ENCODE measurements around the gene MPC1. TPM values are rescaled to one million over a fixed set of nuclear protein-coding genes. Genes with fewer than 3 reads are reported as not detected.
"Not testable (repeated sequence)": the region's sequence is repeated elsewhere in the genome, so short reads cannot be mapped to it uniquely, and the experiment has no call there.

The MPC1 gene
- total RNA-seq, 2 donors from 2014 or later = 50.9 to 66.3 TPM

DNA sequence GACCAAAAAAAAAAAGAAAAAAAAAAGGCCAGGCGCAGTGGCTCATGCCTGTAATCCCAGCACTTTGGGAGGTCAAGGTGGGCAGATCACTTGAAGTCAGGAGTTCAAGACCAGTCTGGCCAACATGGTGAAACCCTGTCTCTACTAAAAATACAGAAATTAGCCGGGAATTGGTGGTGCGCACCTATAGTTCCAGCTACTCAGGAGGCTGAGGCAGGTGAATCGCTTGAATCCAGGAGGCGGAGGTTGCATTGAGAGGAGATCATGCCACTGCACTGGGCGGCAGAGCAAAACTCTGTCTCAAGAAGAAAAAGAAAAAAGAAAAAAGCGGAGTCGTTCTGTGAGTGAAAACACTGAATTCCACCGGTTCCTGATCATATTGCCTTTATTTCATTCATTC is 4.4 kb upstream of the MPC1 start:
- intact Hi-C loops (cut with DNase I) = loop anchor here in 1 of 2 donors (2.0 kb wide), 1 partner anchor 570 kb away; the partner anchor contains the start of gene RNASET2
- DNase-seq (ENCODE audit: low spot score) = not testable (repeated sequence)

DNA sequence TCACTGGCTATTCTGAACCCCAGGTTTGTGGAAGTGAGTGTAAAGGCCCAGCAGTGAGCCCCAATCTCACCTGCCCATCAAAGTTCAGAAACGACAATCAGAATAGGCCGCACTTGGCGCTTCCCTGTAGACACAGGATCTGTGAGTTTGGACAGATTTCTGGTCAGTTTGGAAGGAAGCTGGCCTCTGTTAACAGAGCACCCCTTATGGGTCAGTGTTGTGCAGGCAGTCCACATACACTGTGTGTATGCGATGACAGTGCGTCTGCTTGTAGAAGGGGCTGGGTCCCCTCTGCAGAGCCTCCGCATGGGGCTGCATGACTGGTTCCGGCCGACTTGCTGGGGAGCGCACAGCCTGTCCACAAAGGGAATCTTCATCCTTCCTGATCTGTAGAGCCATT is 3.4 kb upstream of the MPC1 start:
- intact Hi-C loops (cut with DNase I) = loop anchor here in 1 of 2 donors (2.0 kb wide), 1 partner anchor 571 kb away; the partner anchor contains the start of gene RNASET2

DNA sequence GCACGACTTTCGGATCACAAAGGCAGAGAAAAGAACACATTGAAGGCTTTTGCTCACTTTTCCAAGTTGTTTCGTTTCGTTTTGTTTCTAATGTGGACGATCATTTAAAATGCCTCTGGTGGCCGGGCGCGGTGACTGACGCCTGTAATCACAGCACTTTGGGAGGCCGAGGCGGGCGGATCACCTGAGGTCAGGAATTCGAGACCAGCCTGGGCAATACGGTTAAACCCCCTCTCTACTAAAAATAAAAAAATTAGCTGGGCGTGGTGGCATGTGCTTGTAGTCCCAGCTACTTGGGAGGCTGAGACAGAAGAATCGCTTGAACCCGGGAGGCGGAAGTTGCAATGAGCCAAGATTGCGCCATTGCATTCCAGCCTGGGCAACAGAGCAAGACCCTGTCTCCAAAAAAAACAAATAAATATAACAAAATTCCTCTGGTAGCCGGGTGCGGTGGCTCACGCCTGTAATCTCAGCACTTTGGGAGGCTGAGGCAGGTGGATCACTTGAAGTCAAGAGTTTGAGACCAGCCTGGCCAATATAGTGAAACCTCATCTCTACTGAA is 1.1 kb upstream of the MPC1 start:
- intact Hi-C loops (cut with DNase I) = not testable (repeated sequence)

More for the DNA sequence above, 3.4 kb upstream of the MPC1 start:
- DNase-seq (ENCODE audit: low spot score) = no peak

DNA sequence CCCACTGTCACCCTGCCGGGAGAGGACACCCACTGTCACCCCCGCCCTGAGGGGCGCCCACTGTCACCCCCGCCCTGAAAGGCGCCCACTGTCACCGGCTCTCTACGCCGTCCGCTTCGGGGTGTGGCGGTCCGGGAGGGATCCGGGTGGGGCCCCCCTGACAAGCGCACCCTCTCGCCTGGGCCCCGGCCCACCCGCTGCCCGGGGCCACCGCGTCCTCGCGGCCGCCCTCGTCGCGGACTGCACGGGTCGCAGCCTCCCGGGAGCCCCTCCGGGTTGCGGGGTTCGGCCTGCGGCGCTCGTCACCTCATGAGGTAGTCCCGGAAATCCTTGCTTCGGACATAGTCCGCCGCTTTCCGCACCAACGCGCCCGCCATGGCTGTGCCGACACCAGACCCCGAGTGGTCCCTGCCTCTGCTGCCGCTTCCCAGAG is 224 bp downstream of the MPC1 start:
- intact Hi-C loops (cut with DNase I) = no loop called here
- no peak for DNase-seq (ENCODE audit: low spot score)

More for the DNA sequence above, 1.1 kb upstream of the MPC1 start:
- not testable (repeated sequence) for DNase-seq (ENCODE audit: low spot score)

DNA sequence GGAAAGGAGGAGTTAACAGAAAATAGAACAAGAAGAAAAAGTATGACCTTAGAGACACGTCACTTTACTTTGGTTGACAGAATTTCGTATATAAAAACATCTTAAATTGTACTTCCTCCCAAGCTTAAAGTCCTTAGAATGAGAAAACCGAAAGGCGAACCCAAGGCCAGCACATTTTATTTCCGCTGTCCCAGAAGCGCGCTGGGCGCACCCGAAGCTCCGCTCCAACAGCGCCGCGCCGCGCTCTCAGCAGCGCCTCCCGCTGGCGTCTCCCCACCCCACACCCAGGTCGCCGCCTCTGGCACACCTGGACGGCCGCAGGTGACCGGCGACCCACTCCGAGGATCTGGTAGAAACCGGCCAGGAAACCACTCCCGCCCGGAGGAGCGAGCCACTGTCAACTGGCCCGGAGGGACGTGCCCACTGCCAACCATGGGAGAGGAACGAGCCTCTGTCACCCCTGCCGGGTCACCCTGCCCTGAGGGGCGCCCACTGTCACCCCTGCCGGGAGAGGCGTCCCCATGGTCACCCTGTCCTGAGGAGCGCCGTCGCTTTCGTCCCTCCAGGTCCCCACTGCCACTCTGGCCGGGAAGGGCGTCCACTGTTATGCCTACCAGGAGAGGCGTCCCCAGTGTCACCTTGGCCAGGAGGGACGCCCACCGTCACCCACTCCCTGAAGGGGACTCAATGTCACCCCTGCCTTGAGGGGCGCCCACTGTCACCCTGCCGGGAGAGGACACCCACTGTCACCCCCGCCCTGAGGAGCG is 824 bp downstream of the MPC1 start:
- intact Hi-C loops (cut with DNase I) = no loop called here
- peak; percentile 91 for DNase-seq (ENCODE audit: low spot score)

DNA sequence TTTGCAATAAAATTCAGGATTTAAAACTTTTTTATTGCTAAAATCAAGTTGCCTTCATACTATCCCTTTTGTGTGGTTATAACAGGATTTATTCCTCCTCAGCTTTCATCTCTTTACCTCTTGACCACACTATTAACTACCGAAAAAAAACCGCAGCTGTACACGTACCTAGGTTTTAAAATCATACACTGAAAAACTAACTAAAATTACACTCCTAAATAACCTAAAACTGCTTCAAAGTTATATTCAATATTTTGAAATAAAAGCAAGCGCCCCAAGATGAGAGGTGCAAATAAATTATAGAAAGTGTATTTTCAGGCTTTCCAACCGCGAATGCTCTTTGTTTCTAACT is 1.4 kb downstream of the MPC1 start:
- no peak for DNase-seq (ENCODE audit: low spot score)

DNA sequence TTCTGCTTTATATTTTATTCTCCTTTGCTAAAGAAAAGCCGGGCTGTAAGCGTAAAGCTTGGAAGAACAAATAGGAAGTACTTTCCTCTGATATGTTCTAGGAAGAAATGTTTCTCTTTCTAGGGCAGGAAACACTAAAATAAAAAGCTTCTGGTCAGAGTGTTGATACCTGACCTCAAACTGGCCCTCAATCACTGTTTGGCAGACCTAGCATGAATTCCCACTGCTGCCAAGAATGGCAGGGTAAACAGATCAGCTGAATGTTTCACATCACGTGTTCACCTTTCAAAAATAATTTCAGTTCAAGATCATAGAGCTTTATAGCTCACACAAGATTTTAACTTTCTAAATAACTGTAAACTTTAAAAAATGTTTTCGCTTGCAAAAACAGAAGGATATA is 2.9 kb downstream of the MPC1 start:
- no peak for DNase-seq (ENCODE audit: low spot score)
- intact Hi-C loops (cut with DNase I) = no loop called here

More for the DNA sequence above, 1.4 kb downstream of the MPC1 start:
- intact Hi-C loops (cut with DNase I) = no loop called here

DNA sequence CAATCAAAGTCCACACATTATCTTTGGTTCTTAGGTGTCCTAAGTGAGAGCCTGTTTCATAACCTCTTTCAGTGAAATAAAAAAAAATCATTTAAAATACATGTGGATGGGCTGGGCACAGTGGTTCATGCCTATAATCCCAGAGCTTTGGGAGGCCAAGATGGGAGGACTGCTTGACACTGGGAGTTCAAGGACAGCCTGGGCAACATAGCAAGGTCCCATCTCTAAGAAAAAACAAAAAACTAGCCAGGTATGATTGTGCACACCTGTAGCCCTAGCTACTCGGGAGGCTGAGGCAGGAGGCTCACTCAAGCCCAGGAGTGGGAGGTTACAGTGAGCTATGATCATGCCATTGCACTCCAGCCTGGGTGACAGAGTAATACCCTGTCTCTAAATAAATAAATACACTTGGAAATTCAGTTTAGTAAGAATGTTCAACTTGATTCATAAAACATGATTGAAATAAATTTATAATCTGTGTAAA is 3.6 kb downstream of the MPC1 start:
- DNase-seq (ENCODE audit: low spot score) = no peak
- intact Hi-C loops (cut with DNase I) = no loop called here

DNA sequence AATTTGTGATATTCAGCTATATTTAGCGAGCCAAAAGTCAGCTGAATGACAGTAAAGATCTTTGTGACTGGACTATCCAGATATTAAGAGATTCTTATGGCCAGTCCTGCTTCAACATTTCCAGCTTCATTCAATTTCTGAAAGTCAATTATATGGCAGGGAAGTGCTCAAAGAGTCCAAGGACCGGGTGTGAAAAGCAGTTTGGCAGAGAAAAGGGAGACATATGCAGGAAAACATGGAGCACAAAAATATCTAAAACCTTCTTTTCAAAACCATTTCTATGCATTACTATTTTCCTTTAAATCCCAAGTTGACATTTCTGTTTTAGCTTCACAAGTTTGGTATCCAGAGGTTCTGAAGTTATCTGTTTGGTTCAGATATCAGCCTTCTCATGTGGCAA is 5.0 kb downstream of the MPC1 start:
- DNase-seq (ENCODE audit: low spot score) = no peak
- intact Hi-C loops (cut with DNase I) = no loop called here

DNA sequence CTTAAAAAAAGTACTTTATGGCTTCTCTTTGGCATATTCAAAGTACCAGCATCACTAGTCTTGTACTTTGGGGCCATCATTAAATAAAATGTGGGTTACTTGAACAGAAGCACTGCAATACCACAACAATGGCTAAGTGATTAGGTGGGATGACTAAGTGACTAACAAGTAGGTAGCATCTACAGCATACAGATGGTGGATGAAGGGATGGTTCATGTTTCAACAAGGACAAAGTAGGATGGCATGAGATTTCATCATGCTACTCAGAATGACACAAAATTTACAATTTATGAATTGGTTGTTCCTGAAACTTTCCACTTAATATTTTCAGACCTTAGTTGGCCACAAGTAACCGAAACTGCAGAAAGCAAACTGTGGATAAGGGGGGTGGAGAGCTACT is 7.7 kb downstream of the MPC1 start:
- no peak for DNase-seq (ENCODE audit: low spot score)
- intact Hi-C loops (cut with DNase I) = no loop called here

DNA sequence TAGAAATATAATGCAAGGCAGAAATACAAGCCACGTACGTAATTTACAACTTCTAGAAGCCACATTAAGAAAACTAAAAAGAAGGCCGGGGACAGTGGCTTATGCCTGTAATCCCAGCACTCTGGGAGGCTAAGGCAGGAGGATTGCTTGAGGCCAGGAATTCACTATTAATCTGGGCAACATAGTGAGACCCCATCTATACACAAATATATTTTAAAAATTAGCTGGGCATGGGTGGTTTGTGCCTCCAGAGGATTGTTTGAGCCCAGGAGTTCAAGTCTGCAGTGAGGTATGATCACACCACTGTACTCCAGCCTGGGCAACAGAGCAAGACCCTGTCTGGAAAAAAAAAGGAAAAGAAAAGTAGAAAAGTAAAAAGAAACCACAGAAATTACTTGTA is 12.3 kb downstream of the MPC1 start:
- DNase-seq (ENCODE audit: low spot score) = no peak
- intact Hi-C loops (cut with DNase I) = no loop called here

DNA sequence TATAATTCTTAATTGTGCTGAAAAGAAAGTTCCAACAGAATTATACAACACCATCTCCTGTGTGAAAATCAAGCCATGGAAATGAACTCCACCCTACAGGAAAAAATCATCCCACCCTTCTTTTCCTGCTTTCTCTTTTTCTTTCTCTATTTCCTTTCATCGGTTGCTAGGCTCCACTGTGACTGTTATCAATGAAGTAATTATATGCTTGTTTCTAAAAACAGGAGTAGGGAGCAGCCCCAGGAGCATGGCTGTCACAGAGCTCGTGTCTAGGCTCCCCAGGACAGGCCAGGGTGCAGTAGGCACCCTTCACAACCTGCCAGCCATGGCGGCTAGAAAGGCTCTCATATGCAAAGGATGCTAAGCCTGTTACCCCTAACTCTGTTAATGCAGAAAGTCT is 13.0 kb downstream of the MPC1 start:
- intact Hi-C loops (cut with DNase I) = no loop called here
- DNase-seq (ENCODE audit: low spot score) = no peak

DNA sequence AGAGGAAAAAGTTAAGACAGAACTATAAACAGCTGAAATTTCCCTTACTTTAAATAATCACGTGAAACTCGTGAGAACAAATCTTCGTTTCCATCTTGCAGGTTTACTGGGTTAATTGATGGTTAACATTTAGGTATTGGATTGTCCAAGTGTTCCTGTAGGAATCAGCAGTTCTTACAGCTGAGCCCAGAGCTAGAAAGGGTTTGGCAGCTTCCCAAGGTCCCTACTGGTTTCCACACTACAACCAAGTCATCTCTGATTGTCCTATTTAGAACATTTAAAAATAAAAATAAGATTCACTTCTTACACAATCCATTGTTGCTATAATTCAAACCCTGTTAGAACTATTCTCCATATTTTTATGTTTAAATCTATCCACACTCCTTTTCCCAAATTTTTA is 15.8 kb downstream of the MPC1 start:
- no peak for DNase-seq (ENCODE audit: low spot score)
- intact Hi-C loops (cut with DNase I) = no loop called here

DNA sequence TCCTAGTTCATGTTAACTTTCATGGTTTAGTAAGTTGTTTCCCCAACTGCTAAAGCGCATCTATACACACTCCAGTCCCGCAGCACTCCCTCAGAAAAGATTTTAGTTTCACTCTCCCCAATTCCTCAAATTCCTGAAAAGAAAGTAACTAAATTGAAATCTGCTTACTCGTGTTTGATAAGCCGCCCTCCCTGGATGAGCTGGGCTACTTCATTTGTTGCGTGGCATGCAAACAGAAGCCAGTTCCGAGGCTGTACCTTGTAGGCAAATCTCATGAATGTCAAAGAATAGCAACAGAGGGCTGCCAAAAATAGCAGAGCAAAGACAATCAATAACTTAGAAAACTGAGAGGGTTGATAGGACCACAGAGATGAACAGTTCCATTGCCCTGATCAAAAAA is 16.9 kb downstream of the MPC1 start:
- no peak for DNase-seq (ENCODE audit: low spot score)
- intact Hi-C loops (cut with DNase I) = no loop called here

DNA sequence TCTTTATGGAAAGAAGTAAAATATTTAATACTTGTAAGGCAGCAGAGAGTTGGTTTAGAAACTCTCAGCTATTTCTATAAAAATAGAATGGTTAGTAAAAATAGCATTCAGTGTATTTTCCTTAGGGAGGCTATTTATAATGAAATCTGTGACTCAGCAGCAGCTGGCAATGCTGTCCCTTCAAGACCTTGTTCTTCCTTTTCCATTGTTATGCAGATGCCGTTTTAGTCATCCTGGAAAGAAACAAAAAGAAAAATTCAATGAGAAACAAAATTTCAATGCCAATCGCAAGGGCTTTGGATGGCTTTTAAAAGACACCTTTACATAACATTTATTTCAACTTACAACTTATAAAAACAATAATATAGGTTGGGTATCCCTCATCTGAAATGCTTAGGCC is 17.5 kb downstream of the MPC1 start:
- intact Hi-C loops (cut with DNase I) = no loop called here
- DNase-seq (ENCODE audit: low spot score) = no peak

DNA sequence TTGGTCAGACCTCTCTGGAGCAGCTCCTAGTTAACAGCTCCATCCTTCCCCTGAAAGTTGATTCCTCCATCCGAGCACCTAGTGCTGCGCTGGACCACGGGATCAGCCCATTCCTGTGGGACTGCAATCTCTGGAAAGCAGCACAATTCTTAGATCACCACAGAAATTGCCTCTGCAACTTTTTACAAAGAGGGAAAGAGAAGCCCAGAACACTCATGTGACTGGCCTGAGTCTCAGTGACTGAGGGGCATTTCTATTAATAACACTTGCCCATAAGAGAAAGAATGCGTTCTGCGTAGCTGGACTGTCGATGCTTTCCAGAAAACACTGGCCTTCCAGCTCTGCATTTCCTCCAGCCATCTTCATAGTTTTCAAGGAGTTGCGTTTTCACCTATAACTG is 18.3 kb downstream of the MPC1 start:
- intact Hi-C loops (cut with DNase I) = no loop called here
- DNase-seq (ENCODE audit: low spot score) = no peak

DNA sequence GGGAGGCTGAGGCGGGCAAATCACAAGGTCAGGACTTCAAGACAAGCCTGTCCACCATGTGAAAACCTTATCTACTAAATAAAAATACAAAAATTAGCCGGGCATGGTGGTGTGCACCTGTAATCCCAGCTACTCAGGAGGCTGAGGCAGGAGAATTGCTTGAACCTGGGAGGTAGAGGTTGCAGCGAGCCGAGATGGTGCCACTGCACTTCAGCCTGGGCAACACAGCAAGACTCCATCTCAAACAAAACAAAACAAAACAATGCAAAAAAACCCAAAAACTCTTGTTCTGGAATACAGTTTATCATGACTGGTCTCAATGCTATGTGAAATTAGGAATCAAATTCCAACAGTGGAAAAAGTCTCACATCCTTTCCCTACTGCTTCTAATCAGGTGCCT is 20.3 kb downstream of the MPC1 start:
- DNase-seq (ENCODE audit: low spot score); intact Hi-C loops (cut with DNase I): not testable (repeated sequence)

DNA sequence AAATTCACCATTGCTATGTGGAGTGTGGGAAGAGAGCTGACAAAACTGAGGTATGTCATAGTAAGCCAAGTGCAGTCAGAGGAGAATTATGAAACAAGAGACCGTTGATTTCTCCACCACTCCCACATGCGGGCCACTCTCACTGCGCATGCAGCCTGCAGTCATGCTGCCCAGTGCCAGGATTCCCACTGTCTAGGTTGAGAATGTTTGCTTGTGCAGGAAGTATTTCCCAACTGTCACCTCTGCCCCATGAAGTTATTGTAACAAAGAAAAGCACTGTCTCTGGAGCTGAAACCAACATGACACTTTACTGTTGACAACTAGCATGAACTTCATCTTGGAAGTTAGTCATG is 21.7 kb downstream of the MPC1 start:
- DNase-seq (ENCODE audit: low spot score) = no peak
- intact Hi-C loops (cut with DNase I) = no loop called here

DNA sequence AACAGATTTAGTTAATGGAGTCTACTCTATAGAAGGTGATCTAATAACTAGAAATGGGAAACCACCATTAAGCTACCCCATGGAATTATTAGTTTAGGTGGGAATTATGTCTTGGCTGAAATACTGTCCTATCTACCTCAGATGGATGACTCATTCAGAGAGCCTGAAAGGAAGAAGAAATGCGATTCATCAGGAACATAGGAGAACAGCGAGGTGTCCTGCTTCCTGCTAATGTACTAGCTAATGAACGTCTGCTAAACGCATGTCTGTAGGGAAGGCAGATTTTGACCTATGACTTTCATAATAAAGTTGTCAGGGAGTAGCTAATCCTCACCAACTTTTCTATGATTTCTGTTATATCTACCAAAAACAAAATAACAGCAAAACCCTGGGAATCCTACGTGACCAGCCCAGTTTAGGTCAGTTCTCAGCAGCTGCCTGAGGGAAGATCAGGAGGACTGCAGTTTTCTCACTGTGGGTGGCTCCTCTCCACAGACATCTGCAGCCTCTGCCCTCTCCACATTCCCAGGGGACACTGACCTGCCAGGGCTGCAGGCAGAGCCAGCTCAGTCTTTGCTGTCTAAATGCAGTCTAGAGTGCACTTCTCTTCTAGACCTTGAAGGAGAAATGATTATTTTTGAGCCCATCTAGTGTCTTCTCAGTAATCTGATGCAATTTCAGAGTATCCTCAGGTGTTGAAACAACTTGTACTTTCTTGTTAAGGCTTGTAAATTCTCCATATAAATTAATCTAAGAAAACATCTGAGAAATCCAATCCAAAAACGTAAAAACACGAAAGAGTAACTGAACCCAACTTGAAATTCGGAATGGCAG is 22.3 kb downstream of the MPC1 start:
- intact Hi-C loops (cut with DNase I) = no loop called here
- DNase-seq (ENCODE audit: low spot score) = no peak

DNA sequence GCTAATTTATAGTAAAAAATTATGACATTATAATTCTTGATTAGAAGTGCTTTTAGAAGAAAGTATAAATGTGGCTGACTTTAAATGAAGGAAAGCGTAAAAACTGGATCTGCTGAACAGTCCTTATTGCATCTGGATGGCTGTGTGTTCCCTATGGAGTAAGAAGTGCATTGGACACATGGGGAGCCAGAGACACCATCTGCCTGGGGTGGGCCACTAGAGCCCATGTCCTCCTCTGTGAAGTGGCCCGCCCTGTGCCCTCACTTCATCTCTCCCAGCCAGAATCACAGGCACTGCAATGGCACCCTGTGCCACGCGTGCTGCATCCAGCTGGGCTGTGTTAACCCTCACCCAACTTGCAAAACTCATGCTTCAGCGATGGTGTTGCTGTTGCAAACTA is 27.2 kb downstream of the MPC1 start:
- no peak for DNase-seq (ENCODE audit: low spot score)
- intact Hi-C loops (cut with DNase I) = no loop called here

All from posterior vena cava (tissue), 2 donors.